HG03354 (cell line): ENCODE measurements around the gene CLEC4M.
A peak's percentile ranks its signal among the peaks of the same experiment; 100 is the strongest.
"Not testable (repeated sequence)": the region's sequence is repeated elsewhere in the genome, so short reads cannot be mapped to it uniquely, and the experiment has no call there.

Experiments used
- ATAC-seq: cut with Tn5 transposase; IDR thresholded peaks from one replicate; pipeline ENCODE4 v1.9.1; 2021; ENCODE audit warnings: mild to moderate bottlenecking; ENCODE audit not compliant: unreplicated experiment, poor library complexity, severe bottlenecking

CLEC4M gene

DNA sequence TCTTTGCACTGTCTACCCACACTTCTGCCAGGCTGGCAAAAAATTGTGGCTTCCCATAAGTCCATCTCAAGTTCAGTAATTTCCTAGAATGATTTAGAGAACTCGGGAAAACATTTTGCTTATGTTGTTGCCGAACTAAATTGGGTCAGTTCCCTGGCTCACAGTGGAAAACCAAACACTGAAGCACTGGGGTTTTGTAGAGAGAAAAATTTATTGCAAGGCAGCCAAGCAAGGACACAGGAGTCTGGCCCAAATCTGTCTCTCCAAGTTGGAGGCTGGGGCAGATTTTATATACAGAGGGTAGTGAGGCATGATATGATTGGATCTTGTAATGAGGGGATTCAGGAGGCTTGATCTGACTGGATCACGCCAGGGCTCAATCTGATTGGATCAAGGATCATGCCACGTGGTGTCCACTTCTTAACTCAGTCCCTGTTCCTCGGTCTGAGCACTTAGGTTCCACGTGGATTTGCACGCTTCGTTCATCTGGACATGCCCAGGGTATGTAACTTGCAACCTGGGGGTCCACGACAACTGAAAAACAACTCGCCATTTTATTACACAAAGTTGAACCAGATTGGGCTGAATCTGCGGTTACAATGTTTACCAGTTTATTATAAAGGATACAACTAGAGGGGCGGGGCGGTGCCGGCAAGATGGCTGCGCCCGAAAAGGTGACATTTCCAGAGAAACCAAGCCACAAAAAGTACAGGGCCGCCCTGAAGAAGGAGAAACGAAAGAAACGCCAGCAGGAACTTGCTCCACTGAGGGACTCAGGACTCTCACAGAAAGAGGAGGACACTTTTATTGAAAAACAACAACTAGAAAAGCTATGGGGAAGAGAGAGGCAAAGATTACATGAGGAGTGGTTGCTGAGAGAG, 23.0 kb upstream of the CLEC4M start:
- ATAC-seq, result no peak

DNA sequence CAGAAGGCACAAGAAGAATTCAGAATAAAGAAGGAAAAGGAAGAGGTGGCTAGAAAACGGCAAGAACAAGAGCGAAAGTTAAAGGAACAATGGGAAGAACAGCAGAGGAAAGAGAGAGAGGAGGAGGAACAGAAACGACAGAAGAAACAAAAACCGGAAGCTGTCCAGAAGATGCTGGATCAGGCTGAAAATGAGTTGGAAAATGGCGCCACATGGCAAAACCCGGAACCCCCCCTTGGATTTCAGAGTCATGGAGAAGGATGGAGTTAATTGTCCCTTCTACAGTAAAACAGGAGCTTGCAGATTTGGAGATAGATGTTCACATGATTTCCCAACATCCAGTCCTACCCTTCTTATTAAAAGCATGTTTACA, 22.4 kb upstream of the CLEC4M start:
- no peak for ATAC-seq

DNA sequence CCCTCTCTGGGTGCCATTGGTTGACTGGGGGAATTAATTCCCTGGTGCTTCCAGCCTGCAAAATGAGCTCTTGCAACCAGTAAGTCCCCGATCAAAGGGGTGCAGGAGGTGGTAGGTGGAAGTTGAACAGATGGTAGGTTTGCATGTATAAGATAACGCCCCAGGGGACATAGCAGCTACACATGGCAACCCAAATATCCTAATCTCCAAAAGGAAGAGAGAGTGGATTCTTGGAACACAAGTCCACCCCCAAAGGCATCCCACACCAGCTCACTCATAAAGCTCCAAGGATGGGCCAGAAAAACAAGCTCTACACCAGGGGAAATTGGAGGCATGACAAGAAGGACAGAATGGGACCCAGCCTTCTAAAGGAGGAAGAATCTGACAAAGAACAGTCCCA, 20.5 kb upstream of the CLEC4M start:
- ATAC-seq, result no peak

DNA sequence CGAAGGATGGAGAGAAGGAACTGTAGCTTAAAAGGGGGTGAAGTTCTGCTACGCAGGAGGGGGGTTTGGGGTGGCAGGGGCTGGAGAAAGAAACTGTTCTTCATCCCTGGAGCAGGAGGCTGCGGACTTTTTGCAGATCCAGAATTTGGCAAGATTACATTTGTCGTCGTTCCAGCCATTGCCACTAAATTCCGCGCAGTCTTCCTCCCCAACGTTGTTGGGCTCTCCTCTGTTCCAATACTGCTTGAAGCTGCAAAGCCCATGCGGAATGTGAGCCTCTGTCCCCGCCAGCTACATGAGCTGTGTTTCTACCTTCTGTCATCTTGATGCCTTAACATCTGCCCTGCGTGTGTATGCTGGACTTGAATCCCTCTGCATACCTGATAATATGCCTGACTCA, 20.1 kb upstream of the CLEC4M start:
- no peak for ATAC-seq

DNA sequence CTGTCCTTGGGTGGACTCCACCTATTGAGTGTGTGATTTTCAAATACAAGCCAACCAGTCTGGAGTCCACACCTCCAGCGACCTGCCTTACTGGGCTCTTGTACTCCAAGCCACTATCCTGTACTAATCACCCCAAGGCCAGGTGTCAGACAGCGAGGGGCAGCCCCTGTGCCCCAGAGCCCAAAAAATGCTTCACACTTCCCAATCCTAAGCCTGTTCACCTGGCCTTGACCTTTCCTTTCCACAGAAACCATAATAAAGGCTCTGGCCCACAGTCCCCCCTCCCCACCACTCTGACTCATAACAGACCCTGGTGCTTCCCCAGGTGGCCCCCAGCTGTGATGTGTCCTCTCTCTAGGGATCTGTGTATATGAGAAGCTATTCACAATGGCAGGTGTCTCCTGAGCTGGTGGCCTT, 19.6 kb upstream of the CLEC4M start:
- ATAC-seq, result peak; percentile 78

DNA sequence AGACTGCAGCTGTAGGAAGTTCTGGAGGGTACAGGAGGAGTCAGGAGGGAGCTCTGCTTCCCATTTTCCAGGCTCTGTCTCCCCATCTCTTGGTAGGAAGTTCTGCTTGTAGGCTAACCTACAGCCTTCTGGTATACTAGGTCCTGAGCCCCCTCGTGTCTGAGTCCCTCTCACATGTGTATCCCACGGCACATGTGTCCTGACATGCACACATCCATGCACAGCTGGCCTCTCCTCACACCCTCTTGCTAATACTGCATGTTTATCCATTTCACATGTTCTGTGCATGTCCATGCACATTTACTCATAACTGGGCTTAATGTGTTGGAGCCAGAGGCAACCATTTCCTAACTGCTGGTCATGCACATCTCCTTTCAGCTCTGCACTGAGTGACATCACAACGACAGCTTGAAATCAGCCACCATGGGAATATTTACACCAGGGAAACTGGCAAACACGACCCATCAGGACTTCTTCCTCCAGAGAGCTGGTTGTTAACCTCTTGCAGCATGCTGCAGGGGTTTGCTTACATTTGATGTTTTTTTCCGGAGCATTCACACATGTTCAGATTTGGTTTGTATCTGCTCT, 18.8 kb upstream of the CLEC4M start:
- no peak for ATAC-seq

DNA sequence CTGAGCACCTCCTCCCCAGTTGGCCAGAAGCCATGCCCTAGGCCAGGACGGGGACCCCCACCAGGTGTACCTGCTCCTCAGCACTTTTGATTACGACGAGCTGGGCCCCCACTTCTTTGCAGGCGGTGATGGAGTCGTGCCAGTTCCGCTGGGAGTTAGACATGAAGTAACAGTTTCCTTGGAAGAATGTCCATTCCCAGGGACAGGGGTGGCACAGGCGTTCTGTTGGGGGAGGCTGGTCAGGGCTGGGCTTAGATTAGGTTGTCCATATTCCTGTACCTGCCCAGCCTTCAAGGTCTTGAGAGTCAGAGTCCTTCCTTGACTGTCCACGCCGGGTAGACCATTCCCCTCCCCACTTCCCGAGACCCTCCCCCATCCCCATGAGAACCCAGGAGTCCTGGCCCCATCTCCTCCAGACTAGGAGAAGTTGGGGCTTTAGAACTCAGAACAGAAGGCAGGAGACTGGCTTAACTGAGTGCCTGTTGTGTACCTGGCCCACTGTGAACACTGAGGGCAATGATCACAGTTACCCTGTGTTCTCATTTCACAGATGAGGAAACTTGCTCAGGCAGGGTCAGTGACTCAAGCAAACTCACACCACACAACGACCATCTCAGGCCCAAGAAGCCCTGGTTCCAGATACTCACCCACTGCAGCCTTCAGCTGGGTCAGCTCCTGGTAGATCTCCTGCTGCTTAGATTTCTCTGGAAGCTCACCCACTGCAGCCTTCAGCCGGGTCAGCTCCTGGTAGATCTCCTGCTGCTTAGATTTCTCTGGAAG, 18.0 kb upstream of the CLEC4M start:
- no peak for ATAC-seq

DNA sequence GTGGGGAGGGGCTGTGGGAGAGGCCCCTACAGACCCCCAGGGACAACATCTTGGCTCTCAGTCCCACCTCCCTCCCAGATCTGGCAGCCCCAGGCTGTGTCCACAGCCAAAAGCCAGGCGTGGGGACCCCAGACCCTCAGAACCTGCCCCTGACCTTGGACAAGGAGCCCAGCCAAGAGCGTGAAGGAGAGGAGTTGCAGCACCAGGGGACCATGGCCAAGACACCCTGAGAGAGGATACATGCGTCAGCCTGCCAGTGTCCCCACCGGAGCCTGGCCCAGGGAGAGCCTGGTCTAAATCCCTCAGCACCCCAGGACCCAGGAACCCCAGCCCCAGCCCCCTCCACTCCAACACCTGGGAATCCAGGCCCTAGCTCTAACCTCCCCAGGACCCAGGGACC, 16.7 kb upstream of the CLEC4M start:
- not testable (repeated sequence) for ATAC-seq

DNA sequence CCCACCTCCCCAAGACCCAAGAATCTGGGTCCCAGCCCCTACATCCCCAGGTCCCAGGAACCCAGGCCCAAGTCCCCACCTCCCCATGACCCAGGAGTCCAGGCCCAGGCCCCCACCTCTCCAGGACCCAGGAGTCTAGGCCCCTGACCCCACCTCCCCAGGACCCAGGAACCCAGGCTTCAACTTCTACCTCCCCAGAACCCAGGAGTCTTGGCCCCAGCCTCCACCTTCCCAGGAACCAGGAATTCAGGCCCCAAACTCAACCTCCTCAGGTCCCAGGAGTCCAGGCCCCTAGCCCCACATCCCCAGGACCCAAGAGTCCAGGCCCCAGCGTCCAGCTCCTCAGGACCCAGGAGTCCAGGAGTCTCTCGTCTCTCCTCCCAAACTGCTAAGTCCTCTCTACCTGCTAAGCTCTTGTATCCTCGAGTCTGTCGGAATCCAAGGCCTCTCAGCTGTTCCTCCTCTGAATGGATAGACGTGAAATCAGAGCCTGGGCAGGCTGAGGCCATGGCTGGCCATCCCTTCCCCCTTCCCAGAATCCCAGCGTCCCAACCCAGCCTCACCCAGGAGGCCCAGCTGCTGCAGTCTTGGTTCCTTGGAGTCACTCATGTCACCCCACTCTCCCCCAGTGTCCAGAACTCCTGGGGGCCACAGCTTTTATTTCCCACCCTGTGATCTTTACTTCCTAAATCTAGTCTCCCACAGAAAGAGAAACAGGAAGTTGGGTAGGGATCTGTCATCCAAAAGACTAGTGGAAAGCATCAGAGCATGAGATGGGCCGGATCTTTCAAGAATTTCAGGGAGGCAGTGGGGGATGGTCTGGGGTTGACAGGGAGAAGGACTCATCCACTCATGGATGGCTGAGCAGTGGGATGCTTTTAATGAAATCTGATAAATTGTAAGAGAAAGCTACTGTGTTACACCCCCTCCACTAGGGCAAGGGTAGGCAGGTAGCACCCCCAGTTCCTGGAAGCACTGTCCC, 15.8 kb upstream of the CLEC4M start, which contains the start of gene CD209:
TSS of gene CD209 (minus strand) at position 632 of the 982 bp plus-strand sequence. CDS start at position 609, 23 bp downstream.
- no peak for ATAC-seq

DNA sequence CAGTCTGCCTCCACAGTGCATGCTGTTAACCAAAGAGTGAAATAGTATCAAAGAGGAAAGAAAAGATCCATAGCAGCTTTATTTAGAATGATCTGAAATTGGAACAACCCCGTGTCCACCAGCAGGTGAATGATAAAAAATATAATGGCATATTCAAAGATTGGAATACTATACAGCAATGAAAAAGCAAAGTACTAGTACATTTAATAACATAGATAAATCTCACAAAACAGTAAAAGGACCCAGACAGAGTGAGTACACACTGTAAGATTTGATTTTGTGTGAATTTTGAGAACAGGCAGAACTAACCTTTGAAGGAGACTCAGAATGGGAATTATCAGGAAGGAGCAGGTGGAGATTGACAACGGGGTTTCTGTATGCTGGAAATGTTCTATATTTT, 14.9 kb upstream of the CLEC4M start:
- no peak for ATAC-seq

DNA sequence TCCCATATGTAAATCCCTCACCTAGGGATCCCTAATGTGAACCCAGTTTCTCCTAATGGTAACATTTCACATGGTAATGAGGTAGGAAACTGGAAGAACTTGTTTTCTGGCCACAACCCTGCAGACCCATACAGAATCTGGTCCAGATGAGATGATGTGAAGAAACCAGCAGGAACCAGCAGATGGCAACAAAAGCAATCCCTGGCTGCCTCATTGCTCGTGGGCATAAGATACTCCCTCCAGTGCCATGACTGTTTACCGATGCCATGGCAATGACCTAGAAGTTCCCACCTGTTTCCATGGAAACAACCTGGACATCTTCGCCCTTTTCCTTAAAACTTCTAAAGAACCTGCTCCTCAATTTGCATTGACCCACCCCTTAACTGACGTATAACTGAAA, 14.3 kb upstream of the CLEC4M start:
- ATAC-seq, result no peak

DNA sequence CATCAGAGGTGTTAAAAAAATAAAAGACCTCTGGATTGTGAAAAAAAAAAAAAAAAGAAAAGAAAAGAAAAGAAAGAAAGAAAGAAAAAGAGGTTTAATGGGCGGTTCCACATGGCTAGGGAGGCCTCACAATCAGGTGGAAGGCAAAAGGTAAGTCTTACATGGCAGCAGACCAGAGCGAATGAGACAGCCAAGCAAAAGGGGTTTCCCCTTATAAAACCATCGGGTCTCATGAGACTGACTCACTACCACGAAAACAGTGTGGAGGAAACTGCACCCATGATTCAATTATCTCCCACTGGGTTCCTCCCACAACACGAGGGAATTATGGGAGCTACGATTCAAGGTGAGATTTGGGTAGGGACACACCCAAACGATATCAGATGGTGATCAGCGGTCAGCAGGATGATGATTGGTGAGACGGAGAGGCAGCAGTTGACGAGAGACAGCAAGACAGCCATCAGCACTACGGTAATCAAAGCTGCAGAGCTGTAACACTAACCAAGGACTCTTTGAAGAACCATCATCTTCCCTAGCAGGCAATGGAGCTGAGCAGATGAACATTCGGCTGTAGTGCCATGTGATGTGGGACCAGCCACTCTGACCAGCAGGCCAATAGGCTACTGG, 11.8 kb upstream of the CLEC4M start:
- ATAC-seq, result peak; percentile 53

DNA sequence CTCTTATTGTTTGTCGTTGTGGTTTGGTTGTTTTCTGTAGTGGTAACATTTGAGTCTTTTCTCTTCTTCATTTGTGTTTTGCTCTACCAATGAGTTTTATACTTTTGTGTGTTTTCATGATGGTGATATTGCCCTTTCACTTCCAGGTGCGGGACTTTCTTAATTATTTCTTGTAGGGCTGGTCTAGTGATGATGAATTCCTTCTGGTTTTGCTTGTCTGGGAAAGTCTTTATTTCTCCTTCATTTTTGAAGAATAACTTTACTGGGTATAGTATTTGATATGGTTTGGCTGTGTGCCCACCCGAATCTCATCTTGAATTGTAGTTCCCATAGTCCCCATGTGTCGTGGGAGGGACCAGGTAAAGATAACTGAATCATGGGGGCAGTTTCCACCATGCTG, 6.8 kb upstream of the CLEC4M start:
- no peak for ATAC-seq

DNA sequence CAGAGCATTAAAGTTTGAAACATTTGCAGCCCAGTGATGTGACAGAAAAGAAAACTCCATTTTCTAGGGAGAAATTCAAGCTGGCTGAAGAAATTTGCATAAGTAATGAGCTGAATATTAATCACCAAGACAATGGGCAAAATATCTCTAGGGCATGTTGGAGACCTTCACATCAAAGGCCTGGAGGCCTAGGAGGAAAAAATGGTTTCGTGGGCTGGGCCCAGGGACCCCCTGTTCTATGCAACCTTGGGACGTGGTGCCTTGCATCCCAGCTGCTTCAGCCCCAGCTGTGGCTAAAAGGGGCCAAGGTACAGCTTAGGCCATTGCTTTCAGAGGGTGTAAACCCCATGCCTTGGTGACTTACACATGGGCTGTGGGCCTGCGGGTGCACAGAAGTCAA, 5.7 kb upstream of the CLEC4M start:
- no peak for ATAC-seq

DNA sequence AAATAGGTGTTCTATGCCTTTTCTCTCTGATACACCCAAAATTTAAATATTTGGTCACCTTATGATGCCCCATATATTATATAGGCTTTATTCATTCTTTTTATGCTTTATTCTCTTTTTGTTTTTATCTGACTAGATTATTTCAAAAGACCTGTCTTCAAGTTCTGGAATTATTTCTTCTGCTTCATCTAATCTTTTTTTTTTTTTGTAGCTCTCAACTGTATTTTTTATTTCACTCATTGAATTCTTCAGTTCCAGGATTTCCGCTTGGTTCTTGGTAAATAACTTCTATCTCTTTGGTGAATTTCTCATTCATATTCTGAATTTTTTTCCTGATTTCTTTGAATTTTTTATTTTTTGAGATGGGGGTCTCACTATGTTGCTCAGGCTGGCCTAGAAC, 3.9 kb upstream of the CLEC4M start:
- ATAC-seq, result no peak

DNA sequence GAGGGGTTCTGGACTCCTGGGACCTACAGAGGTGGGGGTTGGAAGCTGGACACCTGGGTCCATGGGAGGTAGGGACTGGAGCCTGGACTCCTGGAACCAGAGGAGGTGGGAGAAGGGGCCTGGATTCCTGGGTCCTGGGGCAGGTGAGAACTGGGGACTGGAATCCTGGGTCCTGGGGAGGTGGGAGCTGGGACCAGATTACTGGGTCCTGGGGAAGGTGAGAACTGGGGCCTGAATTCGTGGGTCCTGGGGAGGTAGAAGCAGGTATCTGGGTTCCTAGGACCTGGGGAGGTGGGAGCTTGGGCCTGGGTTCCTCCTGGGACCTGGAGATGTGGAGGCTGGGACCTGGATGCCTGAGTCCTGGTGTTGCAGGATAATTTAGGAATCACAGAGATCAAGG, 653 bp downstream of the CLEC4M start:
- ATAC-seq, result no peak

DNA sequence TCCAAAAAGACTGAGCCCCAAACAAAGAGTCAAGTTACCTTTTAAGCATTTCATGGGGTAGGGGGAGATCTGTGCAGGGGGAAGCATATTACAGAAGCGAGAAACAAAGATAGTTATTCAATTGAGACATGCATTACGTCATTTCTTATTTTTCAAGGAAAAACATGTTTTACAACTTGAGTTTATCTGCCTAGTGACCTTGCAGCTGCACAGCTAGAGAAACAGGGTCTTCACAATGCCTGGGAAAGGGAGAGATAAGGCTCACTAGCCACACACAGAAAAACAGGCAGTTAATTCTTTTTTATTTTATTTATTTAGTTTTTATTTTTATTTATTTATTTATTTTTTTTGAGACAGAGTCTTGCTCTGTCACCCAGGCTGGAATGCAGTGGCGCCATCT, 1.1 kb downstream of the CLEC4M start:
- ATAC-seq, result not testable (repeated sequence)

DNA sequence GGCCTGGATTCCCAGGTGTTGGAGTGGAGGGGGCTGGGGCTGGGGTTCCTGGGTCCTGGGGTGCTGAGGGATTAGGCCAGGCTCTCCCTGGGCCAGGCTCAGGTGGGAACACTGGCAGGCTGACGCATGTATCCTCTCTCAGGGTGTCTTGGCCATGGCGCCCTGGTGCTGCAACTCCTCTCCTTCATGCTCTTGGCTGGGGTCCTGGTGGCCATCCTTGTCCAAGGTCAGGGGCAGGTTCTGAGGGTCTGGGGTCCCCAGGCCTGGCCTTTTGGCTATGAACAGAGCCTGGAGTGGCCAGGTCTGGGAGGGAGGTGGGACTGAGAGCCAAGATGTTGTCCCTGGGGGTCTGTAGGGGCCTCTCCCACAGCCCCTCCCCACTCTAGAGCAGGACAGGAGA, 2.0 kb downstream of the CLEC4M start:
- ATAC-seq, result not testable (repeated sequence)

DNA sequence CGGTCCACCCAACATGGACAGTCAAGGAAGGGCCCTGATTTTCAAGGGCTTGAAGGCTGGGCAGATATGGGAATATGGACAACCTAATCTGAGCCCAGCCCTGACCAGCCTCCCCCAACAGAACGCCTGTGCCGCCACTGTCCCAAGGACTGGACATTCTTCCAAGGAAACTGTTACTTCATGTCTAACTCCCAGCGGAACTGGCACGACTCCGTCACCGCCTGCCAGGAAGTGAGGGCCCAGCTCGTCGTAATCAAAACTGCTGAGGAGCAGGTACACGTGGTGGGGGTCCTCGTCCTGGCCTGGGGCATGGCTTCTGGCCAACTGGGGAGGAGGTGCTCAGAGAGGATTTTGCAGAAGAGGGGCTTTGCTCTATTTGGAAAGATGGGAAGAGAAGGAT, 3.5 kb downstream of the CLEC4M start:
- no peak for ATAC-seq
